ENCODE data around the gene CTCFL. TPM values are rescaled to one million over a fixed set of nuclear protein-coding genes. Genes with fewer than 3 reads are reported as not detected.

CTCFL gene, protein sequence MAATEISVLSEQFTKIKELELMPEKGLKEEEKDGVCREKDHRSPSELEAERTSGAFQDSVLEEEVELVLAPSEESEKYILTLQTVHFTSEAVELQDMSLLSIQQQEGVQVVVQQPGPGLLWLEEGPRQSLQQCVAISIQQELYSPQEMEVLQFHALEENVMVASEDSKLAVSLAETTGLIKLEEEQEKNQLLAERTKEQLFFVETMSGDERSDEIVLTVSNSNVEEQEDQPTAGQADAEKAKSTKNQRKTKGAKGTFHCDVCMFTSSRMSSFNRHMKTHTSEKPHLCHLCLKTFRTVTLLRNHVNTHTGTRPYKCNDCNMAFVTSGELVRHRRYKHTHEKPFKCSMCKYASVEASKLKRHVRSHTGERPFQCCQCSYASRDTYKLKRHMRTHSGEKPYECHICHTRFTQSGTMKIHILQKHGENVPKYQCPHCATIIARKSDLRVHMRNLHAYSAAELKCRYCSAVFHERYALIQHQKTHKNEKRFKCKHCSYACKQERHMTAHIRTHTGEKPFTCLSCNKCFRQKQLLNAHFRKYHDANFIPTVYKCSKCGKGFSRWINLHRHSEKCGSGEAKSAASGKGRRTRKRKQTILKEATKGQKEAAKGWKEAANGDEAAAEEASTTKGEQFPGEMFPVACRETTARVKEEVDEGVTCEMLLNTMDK
- not detected for total RNA-seq

DNA sequence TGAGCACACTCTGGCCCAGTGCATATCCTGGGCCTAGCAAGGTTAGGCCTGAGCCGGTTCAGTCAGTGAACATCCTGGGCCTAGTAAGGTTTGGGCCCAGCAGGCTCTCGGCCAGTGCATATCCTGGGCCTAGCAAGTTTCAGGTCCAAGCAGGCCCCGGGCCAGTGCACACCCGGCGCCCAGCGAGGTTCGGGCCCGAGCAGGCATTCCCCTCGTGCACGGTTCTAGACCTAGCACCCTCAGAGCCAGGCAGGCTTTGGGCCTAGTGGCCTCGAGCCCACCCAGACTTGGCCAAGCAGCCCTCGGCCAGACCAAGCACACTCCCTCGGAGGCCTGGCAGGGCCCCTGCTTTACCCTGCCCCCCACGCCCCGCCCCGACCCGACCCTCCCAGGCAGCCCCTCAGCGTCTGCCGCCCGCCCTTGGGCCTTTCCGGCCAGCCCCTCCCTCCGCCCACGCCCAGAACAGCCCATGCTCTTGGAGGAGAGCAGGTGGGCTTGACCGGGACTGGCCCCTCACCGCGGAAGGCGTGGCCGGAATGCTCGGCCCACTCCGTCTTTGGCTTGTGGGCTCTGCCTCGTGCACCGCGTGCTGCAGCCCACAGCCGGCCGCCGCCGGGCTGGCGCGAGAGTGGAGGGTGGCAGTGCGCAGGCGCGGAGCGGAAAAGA, at the start of gene CTCFL:
Gene CTCFL, minus strand, starts transcription at position 630 of the 666 bp plus-strand sequence. CDS start 935 bp downstream, outside the sequence.
- DNase-seq (ENCODE audit: low read depth in 2 of 3, low spot score in 2 of 3): no peak

DNA sequence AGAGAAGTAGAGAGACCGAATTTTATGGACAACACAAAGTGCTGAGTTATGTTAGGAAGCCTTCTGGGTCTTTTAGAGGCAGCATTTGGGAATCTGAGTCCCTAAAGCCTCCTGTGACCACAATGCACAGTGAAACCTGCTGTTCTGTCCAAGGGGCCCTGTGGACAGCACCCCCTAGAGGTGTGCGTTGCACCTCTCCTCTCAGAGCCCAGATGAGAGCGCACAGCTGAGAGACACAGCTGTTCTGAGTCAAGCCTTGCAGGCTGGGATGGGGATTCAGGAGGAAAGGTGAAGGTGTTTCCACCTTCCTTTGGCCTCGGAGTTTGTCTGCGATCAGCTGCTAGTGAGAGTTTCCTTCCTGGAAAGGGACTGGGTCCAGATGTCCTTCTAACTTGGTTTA, 49.0 kb upstream of the CTCFL start:
- peak in 1 of 3 donors; percentile 32 for DNase-seq (ENCODE audit: low read depth in 2 of 3, low spot score in 2 of 3)

DNA sequence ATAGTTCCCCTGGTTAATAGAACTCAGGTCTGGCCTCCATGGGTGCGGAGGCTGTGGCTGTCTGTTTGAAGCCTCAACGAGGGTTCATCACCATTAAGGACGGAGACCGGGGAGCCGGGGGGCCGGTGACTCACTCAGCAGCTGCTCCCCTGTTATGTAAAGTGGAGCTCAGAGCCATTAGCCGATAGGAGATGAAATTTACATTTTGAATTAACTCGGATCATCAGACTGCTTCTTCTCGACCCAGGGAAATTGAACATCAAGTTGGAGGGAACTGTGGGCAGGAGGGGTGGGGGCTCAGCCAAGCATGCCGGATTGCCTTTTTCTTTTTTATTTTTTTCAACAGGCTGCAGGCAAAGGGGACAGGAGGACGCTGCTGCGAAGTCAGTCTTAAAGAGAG, 48.3 kb upstream of the CTCFL start:
- DNase-seq (ENCODE audit: low read depth in 2 of 3, low spot score in 2 of 3): no peak

DNA sequence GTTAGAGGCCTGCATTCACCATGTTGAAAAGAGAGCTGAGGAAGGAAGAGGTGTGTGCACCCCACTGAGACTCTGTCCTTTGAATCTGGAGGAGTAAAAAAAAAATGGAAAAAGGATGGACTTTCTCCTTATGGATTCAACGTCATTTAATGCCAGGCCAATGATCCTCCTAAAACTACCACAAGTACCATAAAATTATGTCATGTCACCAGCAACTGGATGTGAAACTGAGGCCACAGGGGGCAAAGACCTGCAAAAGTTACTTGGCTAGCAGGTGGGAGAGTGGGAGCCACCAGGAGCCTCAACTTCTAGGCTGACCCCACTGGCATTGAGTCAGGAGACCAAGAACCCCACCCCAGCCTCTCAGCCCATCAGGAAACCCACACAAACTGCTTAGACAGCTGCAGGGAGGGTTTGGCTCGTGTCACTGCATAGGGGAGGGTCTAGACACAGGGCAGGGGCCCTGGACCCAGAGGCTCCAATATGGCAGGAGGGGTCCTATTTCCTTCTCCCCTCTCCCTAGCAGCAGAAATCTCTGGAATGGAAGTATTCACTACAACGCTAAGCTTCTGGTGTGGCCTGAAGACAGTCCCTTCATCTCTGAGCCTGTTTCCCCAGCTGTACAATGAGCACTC, 47.0 kb upstream of the CTCFL start:
- no peak for DNase-seq (ENCODE audit: low read depth in 2 of 3, low spot score in 2 of 3)

DNA sequence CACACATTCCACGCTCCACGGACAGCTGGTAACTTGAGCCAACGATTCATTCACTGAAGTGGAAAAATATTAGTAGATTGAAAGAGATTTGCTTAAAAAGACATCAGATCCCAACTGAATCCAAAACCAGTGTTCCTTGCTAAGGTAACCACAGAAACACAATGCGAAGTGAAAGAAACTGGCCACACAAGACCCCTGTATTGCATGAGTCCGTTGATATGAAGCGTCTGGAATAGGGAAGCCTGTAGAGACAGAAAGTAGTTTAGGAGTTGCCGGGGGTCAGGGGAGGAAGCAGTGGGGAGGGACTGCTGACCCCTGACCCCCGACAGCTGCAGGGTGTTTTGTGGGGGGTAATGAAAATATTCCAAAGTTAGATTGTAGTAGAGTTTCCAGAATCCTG, 46.0 kb upstream of the CTCFL start:
- no peak for DNase-seq (ENCODE audit: low read depth in 2 of 3, low spot score in 2 of 3)

DNA sequence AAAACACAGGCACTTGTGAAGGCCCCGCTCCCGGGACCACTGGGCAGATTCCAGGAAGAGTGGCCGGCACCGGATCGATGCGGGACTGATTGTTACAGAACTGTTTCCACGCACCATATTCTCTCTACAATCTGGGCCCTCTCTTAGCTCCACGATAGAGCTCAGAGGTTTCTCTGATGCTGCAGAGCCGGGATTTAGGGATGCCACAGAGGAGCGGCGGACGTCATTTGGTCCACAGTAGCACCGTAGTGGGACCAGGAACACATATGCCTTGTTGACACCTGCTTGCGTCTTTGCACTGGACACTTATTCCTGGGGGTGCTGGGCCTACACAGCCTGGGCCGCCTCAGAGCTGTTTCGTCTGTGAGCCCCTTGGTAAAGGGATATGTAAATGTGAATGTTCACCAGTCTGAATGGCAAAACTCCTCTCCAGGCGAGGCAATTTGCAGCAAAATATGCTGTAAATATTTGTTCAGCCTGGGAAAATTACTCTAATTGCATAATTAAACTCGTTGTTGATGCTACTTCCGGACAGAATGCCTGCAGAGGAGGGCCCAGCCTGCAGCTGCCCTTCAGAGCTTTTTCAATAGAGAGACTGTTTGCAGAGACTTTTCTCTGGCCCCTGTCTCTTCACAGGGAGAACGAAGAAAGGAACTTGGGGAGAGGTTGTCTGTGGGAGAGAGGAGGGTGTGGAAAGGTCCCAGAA, 45.4 kb upstream of the CTCFL start:
- DNase-seq (ENCODE audit: low read depth in 2 of 3, low spot score in 2 of 3): no peak

DNA sequence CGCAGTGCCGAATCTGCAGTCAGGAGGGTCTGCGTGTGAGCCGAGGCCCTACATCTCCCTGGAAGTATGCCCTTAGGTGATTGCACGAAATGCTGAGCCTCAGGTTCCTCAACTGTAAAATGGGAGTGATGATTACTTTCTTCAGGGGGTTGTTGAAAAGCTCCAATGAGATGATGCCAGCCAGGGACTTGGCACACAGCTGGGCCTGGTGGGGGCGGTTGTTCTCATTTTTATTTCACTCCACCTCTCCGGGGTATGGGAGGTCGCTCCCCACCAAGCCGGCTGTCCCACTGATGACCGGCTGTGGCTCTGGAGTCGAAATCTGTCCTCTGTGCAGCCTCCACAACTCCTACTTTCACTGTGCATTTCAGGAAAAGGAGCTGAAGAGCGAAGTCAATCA, 44.0 kb upstream of the CTCFL start:
- DNase-seq (ENCODE audit: low read depth in 2 of 3, low spot score in 2 of 3): no peak

DNA sequence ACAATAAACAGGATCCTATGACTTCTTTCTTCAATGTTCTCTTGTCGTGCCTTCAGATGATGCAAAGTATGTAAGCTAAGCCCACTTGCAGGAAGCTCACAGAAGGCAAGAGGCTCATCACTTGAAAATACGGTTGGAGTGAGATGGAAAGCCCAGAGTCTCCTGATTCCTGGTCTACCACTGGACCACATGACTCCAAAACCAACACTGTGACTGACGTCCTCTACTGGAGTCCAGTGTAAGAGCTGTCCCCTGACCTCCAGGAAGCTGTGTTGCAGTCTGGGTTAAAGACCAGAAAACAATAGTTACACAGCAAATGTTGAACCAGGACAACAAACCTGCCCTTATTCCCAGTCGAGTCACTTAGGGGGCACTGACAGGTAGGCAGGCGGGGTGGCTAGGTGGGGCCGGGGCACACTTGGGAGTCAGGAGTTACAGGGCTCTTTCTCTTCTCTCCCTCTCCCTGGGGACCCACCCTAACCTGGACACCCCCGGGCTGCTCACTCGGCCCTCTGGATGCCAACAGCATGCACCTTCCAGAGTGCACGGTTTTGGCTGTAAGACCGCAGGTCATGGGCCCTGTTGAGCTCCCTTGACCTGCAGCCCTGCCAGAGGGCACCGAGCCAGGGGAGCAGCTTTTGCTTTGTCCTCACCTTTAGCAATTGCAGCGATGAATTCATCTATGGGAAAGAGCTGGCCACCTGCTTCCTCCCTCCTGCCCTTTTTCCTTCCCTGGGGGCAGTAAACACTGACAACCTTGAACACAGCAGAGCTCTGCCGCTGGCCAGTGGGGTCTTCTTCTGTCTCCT, 43.4 kb upstream of the CTCFL start:
- no peak for DNase-seq (ENCODE audit: low read depth in 2 of 3, low spot score in 2 of 3)

DNA sequence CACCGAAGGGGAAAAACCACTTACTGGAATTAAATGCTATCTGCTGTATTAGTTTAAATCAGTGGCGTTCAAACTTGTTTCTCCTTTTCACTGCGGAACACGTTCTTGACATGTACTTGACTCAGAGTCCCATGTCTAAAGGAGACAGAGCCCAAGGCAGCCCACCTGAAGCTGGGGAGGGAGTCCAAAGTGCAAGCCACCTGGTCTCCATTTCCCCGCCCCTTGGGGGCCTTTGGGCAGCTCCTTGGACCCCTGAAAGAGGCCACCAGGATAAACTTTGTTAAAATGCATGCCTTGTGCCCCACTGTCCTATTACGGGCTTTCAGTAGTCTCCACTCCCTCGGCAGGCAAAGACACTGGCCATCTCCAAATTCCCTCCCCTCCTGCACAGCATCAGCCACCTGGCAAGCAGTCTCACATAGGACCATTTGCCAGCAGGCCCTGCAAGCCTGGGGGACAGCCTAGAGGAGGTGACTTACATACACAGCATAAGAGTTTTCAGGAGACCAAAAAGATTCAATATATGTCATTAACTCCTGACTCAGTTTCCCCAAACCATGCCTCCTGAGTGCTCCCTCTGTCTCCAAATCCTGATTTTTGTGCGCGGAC, 42.6 kb upstream of the CTCFL start:
- no peak for DNase-seq (ENCODE audit: low read depth in 2 of 3, low spot score in 2 of 3)

DNA sequence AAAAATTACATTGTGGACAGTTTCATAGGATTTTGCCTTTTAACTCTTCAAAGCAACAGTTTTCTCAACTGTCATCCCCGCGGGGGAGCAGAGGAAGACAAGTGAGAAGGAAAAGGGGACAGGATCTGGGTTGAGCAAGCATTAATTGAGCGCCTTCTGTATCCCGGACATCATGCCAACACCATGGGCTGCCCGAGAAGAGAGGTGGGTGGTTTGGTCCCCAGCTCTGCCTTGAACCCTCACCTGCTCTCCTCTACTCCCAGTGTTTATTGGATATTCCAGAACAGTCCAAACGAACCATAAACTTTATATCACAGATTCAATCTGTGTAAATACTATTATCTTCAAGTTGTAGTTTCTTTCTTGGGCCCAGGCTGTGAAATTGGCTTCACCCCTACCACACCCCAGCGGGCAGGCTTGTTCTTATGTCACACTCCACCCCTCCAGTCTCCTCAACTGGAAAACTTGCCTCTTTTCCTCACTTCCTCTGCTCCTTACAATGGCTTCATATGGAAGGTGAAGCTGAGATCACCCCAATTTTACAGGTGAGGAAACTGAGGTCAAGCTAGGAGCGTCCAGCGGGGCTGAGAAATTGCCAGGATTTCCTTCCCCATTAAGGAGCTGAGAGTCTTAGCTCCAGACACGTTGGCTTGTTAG, 42.0 kb upstream of the CTCFL start:
- no peak for DNase-seq (ENCODE audit: low read depth in 2 of 3, low spot score in 2 of 3)

DNA sequence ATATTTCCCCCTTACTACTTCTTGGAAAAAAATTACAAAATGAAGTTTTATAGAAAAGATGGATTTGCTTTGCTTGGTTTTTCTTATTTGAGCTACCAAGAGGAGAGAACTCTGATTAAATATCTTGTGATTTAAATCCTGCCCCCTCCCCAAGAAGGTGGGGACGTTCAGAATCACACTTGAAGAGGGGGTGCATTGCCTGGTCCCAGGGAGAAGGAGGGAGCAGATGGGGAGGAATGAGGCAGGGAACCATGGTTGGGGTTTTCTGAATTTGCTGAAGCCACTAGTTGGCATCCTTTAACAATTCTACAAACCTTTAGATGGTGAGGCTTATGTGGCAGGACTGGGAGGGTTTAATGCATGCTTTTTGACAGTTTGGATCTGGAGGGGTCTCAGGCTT, 41.5 kb upstream of the CTCFL start:
- no peak for DNase-seq (ENCODE audit: low read depth in 2 of 3, low spot score in 2 of 3)

DNA sequence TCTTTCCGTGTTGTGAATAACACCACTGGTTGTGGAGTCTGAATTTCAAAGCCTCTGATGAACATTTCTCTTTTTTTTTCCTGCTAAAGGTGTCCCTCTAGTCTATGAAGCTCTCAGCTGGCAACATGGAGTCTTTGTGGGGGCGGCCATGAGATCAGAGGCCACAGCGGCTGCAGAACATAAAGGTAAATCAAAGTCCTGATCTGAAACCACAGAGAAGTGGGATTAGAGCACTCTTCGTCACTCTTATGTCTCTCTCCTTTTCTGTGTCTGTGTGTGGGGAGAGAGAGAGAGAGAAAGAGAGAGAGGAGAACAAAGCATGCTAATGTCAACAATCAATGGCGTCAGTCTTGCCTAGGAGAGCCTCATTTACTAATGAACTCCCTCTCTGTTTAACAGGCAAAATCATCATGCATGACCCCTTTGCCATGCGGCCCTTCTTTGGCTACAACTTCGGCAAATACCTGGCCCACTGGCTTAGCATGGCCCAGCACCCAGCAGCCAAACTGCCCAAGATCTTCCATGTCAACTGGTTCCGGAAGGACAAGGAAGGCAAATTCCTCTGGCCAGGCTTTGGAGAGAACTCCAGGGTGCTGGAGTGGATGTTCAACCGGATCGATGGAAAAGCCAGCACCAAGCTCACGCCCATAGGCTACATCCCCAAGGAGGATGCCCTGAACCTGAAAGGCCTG, 40.2 kb upstream of the CTCFL start:
- no peak for DNase-seq (ENCODE audit: low read depth in 2 of 3, low spot score in 2 of 3)

DNA sequence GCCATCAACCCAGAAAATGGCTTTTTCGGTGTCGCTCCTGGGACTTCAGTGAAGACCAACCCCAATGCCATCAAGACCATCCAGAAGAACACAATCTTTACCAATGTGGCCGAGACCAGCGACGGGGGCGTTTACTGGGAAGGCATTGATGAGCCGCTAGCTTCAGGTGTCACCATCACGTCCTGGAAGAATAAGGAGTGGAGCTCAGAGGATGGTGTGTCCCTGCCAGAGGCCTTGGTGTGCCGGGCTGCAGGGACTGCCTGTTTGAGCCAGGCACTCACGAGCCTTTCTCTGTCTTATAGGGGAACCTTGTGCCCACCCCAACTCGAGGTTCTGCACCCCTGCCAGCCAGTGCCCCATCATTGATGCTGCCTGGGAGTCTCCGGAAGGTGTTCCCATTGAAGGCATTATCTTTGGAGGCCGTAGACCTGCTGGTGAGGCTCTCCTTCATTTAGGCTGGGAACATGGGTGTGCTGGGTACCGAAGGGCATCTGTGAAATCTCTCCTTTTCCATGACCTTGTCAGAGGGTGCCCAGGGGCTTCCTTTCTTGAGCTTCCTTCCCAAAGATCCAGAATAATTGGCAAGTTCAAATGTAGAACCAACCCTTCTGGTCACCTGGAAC, 39.4 kb upstream of the CTCFL start:
- DNase-seq (ENCODE audit: low read depth in 2 of 3, low spot score in 2 of 3): no peak

DNA sequence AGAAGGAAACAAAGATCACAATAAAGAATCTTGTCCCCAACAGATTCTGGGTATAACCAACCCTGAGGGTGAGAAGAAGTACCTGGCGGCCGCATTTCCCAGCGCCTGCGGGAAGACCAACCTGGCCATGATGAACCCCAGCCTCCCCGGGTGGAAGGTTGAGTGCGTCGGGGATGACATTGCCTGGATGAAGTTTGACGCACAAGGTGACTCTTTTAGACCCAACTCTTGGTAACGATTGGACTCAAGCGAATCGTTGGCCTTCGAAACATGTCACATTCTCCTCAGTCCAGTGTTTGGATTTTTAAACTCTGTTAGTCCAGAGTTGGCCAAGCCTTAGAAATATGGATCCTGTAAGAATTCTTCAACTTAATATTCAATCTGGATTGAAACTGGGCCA, 38.6 kb upstream of the CTCFL start:
- DNase-seq (ENCODE audit: low read depth in 2 of 3, low spot score in 2 of 3): no peak

DNA sequence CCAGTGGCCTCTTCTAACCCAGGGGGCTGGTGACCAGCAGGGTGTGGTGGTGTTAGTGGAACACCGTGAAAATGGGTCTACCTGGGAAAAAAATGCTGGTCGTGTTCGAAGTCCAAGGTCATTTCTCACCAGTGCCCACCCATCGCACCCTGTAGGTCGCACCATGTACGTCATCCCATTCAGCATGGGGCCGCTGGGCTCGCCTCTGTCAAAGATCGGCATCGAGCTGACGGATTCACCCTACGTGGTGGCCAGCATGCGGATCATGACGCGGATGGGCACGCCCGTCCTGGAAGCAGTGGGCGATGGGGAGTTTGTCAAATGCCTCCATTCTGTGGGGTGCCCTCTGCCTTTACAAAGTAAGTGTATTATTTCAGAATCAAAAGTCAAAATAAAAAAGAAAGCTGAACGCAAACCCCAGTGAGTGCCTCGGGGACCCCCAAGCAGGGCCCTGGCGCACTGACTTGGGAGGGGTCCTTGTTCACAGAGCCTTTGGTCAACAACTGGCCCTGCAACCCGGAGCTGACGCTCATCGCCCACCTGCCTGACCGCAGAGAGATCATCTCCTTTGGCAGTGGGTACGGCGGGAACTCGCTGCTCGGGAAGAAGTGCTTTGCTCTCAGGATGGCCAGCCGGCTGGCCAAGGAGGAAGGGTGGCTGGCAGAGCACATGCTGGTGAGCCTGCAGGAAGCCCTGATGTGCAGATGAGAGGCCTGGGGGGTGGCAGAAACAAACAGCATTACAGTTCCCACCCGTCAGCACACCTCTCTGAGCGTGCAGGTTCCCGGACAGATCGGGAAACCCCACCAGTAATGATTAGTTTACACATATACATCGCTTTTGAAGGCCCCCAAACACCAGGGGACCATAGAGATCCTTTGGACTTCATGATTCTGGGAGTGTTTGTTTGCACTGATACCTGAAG, 37.9 kb upstream of the CTCFL start:
- DNase-seq (ENCODE audit: low read depth in 2 of 3, low spot score in 2 of 3): no peak

DNA sequence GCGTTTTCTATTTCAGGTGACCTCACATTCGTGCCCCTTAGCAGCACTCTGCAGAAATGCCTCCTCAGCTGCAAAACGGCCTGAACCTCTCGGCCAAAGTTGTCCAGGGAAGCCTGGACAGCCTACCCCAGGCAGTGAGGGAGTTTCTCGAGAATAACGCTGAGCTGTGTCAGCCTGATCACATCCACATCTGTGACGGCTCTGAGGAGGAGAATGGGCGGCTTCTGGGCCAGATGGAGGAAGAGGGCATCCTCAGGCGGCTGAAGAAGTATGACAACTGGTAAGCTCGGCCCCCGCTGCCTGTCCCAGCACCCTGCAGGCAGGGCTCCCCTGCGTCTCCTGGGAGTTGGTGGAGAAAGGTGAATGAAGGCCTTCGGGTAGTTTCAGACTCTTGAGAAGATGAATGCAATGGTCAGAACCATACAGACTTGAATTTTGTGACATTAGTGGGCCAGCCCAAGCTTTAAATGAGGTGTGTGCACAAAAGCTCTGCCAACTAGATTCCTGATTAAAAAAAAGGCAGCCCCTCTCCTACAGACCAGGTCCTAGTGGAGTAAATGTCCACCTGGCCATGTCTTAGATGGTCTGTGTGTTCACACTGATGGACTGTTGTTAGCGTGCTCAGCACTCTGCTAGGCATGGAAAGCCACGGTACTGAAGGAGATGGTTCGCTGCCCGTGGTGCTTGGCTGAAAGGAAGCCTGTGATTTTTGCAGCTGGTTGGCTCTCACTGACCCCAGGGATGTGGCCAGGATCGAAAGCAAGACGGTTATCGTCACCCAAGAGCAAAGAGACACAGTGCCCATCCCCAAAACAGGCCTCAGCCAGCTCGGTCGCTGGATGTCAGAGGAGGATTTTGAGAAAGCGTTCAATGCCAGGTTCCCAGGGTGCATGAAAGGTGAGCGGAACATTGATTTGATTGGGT, 36.7 kb upstream of the CTCFL start:
- no peak for DNase-seq (ENCODE audit: low read depth in 2 of 3, low spot score in 2 of 3)

Data from hematopoietic multipotent progenitor cell (in vitro differentiated cells).